GM19025 (cell line): ENCODE measurements around the gene OVOL3.
"Not testable (repeated sequence)": the region's sequence is repeated elsewhere in the genome, so short reads cannot be mapped to it uniquely, and the experiment has no call there.

Experiments
- ATAC-seq: cut with Tn5 transposase; IDR thresholded peaks from one replicate; pipeline ENCODE4 v1.9.1; 2021; ENCODE audit warnings: mild to moderate bottlenecking, low read depth, moderate library complexity; ENCODE audit not compliant: unreplicated experiment

OVOL3 gene

GRCh38 chr19:36110487-36111199, at the start of gene OVOL3:
Gene OVOL3, plus strand, starts transcription at chr19:36111143. Its CDS starts 60 bp downstream, at chr19:36111203.
- ATAC-seq = no peak

GRCh38 chr19:36061367-36061766, 49.6 kb upstream of the OVOL3 start:
- no peak for ATAC-seq

DNA sequence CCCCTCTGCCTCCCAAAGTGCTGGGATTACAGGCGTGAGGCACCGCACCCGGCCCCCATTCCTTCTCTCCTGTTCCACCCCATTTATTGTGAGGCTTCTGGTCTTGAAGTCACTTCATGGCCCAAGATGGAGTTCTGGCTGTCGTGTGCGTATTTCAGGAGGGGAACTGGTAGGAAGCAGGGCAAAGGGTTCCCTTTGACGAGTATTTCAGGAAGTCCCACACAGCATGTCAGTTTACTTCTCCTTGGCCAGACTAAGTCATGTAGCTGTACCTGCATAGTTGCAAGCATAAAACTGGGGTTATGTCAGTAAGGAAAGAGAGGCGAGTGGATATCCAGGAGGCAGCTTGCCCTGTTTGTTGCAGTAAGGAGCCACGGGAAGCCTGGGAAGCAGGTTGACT, 46.1 kb upstream of the OVOL3 start:
- no peak for ATAC-seq

- no peak for ATAC-seq
These were observed 43.3 kb upstream of the OVOL3 start for GRCh38 chr19:36067681-36068080.

- not testable (repeated sequence) for ATAC-seq
These were observed 42.0 kb upstream of the OVOL3 start for GRCh38 chr19:36068810-36069499.

DNA sequence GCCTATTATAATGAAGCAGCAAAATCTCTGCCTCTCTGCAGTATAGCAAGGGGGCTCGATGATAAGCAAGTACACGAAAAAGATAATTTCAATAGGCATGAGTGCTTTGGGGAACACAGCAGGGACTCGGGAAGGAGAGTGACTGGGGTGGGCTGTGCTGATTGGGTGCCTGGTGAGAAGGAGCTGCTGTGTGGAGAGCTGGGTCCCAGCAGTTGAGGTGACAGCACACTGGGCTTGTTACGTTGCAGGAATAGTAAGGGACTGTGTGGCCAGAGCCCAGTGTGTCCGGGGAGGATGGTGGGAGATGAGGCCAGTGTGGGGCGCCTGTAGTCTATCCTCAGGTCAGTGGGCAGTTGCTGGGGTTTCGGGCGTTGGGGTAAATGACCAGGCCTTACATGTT, 38.9 kb upstream of the OVOL3 start:
- no peak for ATAC-seq

DNA sequence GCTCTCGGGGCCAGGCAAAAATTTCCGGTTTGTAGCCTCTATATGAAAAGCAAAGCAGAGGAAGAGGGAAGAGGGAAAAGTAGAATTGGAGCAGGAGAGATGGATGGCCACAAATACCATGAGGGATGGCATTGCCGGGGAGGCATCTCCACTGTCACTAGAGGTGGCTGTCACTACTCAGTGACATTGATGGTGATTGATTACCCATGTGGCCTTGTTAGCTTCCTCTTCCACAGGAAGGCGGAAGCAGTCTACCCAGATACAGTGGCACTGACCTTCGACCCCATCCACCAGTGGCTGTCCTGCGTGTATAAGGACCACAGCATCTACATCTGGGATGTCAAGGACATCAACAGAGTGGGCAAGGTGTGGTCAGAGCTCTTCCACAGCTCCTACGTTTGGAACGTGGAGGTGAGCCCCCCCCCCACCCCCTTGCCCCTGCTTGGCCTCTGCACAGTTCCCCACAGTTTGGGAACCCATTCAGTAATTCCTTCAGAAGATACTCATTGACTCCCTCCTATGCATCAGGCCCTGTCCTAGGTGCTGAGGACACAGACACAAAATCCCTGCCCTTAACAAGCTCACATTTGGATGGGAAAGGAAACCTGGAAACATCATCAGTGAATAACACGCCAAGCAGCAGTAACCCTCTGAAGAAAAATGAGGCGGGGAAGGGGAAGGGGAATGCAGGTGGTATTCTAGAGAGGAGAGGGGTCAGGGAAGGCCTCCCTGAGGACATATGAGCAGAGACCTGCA, 37.6 kb upstream of the OVOL3 start:
- ATAC-seq = no peak

DNA sequence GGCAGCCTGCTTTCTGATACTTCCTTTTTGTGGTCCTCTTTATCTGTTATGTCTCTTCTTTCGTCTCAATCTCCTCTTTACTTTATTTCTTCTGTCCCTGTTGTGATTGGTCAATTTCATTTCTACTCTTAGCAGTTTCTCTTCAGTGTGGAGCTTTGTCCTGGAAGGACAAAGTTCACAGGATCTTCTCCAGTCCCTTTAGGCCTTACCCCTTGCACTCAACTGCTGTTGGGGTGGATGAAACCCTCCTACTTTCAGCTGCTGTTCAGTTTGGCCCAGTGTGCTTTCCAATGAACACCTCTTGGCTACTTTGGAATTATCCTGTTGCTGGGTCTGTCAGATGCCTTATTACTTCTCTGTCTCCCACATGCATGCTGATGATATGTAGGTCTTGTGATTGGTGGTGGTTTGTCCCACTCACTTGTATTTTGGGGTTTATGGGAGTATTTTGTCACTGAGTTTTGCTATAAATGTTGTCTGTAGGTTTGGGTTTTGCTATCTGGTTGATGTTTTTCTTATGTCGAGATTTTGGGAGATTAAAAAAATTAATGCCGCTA, 31.5 kb upstream of the OVOL3 start:
- ATAC-seq = no peak

GRCh38 chr19:36081385-36081784, 29.6 kb upstream of the OVOL3 start:
- ATAC-seq = no peak

- ATAC-seq = no peak
These were observed 29.0 kb upstream of the OVOL3 start for GRCh38 chr19:36081894-36082293.

- no peak for ATAC-seq
These were observed 28.0 kb upstream of the OVOL3 start for GRCh38 chr19:36082916-36083315.

GRCh38 chr19:36084231-36085009, 26.5 kb upstream of the OVOL3 start:
- no peak for ATAC-seq

- ATAC-seq = no peak
These were observed 24.6 kb upstream of the OVOL3 start for GRCh38 chr19:36086326-36086725.

DNA sequence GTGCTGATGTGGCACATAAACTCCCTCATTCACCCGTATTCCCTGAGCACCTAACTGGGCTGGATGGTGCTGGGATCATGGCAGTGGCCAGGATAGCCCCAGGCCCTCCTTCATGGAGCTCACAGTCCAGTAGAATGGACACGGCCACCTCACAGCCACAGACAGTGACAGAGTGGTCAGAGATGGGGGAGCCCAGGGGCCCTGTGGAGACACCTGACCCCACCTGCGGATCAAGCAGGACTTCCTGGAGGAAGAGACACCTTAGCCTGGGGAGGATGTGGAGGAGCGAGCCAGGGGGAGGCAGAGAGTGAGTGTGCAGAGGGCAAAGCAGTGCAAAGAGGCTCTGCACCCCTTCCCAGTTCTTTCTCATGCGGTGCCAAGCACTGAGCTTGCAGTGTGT, 21.1 kb upstream of the OVOL3 start:
- no peak for ATAC-seq

DNA sequence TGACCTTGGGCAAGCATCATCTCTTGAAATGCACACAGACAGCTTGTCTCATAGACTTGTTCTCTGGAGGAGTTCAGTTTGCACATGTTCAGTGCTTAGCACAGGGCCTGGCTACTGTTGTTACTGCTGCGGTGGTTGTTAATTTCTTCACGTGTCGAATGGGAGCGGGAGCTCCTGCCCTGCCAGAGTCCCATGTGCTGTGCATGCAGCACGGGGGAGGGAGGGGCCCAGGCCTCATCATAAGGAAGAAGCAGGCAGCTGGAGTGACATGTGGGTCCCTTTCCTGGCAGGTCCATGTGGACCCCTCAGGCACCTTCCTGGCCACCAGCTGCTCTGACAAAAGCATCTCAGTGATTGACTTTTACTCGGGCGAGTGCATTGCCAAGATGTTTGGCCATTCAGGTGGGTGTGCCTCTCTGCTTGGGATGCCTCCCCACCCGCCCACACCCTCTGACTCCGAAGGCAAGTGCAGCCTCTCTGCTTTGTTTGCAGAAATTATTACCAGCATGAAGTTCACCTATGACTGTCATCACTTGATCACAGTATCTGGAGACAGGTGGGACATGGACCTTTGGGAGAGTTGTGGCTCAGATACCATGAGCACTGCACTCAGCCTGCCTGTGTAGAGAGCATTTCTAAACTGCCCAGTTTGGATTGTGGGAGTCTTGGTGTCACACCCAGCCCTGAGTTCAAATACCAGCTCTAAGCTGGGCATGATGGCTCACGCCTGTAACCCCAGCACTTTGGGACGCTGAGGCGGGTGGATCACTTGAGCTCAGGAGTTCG, 19.8 kb upstream of the OVOL3 start:
- no peak for ATAC-seq

DNA sequence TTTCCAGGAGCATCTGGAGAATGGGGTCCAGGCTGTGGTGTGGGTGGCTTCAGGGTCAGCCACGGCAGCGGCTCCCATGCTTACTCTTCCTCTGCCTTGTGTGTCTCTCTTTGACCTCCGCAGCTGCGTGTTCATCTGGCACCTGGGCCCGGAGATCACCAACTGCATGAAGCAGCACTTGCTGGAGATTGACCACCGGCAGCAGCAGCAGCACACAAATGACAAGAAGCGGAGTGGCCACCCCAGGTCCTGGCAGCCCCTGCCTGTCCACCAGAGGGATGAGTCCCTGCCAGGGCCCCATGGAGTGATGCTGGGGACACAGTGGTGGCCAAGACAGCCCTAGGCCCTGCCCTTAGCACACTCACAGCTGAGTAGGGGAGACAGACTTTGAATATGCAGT, 18.4 kb upstream of the OVOL3 start:
- ATAC-seq = no peak

GRCh38 chr19:36093146-36093662, 17.7 kb upstream of the OVOL3 start:
- no peak for ATAC-seq

DNA sequence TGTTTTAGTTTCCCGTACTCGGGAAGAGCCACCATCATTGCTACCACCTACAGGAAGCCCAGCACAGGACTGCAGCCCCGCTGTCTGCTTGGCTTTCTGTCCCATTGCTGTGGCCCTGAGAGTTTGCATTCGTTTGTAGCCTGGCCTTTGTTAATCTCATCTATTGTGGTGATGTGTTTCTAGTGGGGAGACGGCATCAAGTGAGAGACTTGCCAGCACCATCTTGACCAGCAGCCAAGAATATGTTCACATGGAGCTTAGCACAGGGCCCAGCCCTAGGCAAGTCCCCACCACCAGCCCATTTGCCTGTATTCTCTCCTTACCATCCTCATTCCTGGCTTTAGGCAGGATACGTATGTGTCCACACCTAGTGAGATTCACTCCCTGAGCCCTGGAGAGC, 17.3 kb upstream of the OVOL3 start:
- no peak for ATAC-seq

DNA sequence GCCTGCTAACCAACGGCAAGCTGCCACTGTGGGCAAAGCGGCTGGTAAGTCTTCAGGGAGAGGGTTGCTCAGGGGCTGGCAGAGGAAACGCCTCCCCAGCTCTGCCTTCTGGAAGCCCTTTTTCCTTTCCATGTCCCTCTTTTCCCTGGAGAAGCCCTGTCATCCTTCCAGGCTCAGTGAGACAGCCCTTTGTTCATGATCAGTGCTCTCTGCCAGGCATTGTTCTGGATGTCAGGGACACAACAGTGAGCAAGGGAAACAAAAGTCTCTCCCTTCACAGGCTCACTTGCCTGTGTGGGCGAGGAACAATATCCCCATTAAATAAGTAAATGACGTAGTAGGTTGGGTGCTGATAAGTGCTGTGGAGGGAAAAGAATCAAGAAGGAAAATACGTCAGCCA, 13.9 kb upstream of the OVOL3 start:
- ATAC-seq = no peak
